Brain microvascular endothelial cell (primary cell): Measurements from ENCODE around the gene CEMIP2.

Experiments used
- DNase-seq: peaks from one replicate; pipeline ENCODE4 v3.0.0-alpha.2; 2020
- H3K27ac ChIP-seq: fragments of 250-450 bp; sonication (Bioruptor Pico); 2 replicates; pipeline ENCODE4 v1.5.1; 2020; ENCODE audit warnings: mild to moderate bottlenecking, moderate library complexity
- H3K27me3 ChIP-seq: fragments of 250-450 bp; sonication (Bioruptor Pico); replicated peaks from 2 replicates; pipeline ENCODE4 v1.5.1; 2020; ENCODE audit warnings: mild to moderate bottlenecking
- H3K36me3 ChIP-seq: fragments of 250-450 bp; sonication (Bioruptor Pico); replicated peaks from 2 replicates; pipeline ENCODE4 v1.5.1; 2020; ENCODE audit warnings: mild to moderate bottlenecking
- H3K4me3 ChIP-seq: 2 replicates; pipeline ENCODE4 v1.5.1; 2011; ENCODE audit warnings: low read depth, mild to moderate bottlenecking, control low read depth, low read length, moderate library complexity
- in situ Hi-C: cut with HindIII; loops from 2 replicates; pipeline ENCODE4 v1.10.0; 2017; ENCODE audit warnings: low sequenced_read_pairs, low pct_ligation_motif_present
- TF ChIP-seq, protein P1 (sequence below): IDR thresholded peaks from 2 replicates; pipeline ENCODE4 v1.5.1; 2011; ENCODE audit warnings: low read depth, mild to moderate bottlenecking, moderate library complexity, low read length, control low read depth, inconsistent platforms; ENCODE audit errors: missing control alignments

CEMIP2 gene

DNA sequence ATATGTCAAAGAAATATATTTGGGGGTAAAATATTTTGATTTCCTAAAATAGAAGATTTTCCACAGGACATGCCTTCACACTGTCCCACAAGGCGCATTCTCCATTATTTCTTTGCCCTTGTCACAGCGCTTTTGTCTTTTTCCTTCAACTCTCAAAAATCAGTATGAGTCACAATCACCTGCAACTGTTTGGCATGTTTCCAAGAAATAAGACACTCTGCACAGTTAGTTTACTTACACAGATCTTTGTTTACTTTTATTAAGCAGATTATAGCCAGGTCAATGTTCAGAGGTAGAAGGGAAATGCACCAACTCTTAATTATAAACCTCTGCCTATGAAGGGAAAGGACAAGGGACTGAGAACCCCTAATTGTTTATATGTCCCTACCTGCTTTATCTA is 9.5 kb downstream of the CEMIP2 start:
- Histone ChIP-seq H3K36me3 (no peaks in the 10 kb centered on the region), H3K27ac (no peak overlapping the region), H3K27me3 (no peaks in the 10 kb centered on the region), H3K4me3 (no peak overlapping the region)
- DNase-seq = no peak
- TF ChIP-seq, protein P1, sequence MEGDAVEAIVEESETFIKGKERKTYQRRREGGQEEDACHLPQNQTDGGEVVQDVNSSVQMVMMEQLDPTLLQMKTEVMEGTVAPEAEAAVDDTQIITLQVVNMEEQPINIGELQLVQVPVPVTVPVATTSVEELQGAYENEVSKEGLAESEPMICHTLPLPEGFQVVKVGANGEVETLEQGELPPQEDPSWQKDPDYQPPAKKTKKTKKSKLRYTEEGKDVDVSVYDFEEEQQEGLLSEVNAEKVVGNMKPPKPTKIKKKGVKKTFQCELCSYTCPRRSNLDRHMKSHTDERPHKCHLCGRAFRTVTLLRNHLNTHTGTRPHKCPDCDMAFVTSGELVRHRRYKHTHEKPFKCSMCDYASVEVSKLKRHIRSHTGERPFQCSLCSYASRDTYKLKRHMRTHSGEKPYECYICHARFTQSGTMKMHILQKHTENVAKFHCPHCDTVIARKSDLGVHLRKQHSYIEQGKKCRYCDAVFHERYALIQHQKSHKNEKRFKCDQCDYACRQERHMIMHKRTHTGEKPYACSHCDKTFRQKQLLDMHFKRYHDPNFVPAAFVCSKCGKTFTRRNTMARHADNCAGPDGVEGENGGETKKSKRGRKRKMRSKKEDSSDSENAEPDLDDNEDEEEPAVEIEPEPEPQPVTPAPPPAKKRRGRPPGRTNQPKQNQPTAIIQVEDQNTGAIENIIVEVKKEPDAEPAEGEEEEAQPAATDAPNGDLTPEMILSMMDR = no peak
- in situ Hi-C loops = no loop called here

DNA sequence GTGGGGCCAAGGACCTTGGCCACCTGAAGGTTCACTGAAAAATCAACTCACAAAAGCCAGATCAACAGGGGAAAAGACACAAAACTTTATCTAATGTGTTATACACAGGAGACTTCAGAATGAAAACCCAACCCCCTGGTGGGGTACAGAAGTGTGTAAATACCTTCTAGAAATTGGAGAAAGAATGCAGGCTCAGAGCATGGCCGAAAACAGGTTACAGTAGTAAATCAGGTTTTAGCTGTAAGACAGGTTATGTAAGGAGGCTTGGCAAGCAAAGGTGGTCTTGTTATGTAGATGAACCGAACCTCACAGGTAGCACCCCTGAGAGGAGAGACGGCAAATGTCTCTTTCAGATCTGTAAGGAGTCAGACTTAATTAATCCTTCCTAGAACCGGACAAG is 10.0 kb downstream of the CEMIP2 start:
- in situ Hi-C loops = no loop called here
- Histone ChIP-seq H3K4me3 (no peak overlapping the region), H3K27me3 (no peaks in the 10 kb centered on the region), H3K36me3 (no peaks in the 10 kb centered on the region), H3K27ac (no peak overlapping the region)
- no peak for DNase-seq
- TF ChIP-seq, protein P1 = no peak

DNA sequence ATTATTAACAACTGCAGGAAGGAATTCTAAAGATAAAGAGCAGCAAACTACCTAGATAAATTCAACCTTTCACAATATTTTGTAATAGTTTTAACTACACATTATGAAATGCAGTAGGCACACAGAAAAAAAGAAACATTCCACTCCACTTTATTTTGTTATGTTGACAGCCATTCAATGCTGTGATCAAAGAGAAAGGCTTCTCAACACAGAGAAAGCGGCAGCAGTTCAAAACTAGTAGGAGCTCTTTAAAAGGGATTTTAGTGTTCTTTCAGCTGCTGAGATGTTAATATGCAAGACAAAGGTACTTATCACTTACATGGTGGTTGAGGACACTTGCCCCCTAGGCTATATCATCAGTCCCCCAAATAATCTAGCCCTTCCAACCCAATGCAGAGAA is 11.6 kb downstream of the CEMIP2 start:
- TF ChIP-seq, protein P1 = no peak
- Histone ChIP-seq H3K27ac (no peak overlapping the region), H3K27me3 (no peaks in the 10 kb centered on the region), H3K4me3 (no peak overlapping the region), H3K36me3 (no peaks in the 10 kb centered on the region)
- in situ Hi-C loops = no loop called here
- no peak for DNase-seq

DNA sequence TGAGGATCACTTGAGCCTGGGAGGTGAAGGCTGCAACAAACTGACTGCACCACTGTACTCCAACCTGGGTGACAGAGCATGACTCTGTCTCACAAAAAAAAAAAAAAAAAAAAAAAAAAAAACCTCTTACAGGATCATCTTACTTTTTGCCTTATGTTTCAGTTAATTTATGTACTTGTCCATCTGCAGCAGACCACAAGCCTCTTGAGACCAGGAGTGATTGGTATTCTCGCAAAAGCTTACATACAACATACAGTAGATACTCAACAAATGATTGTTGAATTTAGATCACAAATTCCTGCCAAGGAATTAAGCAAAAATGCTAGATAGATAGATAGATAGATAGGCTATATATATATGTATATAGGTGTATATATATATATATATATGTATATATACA is 12.4 kb downstream of the CEMIP2 start:
- H3K27me3 ChIP-seq = no peaks in the 10 kb centered on the region
- DNase-seq = no peak
- H3K27ac ChIP-seq = no peak overlapping the region
- in situ Hi-C loops = no loop called here
- H3K36me3 ChIP-seq = no peaks in the 10 kb centered on the region
- TF ChIP-seq, protein P1 = no peak
- H3K4me3 ChIP-seq = no peak overlapping the region

DNA sequence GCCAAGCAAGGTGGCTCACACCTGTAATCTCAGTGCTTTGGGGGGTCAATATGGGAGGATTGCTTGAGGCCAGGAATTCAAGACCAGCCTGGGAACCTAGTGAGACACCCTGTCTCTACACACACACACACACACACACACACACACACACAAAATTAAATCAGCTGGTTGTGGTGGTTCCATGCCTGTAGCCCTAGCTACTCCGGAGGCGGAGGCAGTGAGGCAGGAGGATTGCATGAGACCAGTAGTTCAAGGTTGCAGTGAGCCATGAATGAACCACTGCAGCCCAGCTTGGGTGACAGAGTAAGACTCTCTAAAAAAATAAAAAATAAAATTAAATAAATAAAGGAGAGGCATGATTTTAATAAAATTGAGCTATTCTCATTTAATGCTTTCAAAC is 13.1 kb downstream of the CEMIP2 start:
- TF ChIP-seq, protein P1 = no peak
- in situ Hi-C loops = no loop called here
- Histone ChIP-seq H3K4me3 (no peak overlapping the region), H3K27ac (no peak overlapping the region), H3K36me3 (no peaks in the 10 kb centered on the region), H3K27me3 (no peaks in the 10 kb centered on the region)
- DNase-seq = no peak

DNA sequence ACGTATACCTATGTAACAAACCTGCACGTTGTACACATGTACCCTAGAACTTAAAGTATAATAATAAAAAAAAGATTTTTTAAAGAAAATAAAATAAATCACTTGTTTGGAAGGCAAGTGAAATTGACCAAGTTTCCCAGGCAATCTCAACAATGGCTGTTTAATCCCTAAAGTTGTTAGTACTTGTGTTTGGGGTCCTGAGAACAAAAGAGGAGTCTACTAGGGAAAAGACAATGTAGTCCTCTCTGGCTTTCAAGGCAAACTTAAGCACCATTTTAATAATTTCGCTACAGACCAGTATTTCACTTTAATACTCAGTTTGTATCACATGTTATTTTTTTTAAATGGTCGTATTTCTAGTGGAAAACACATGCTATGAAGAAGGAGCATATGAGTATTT is 14.2 kb downstream of the CEMIP2 start:
- DNase-seq = no peak
- H3K27me3 ChIP-seq = no peaks in the 10 kb centered on the region
- no peak overlapping the region for H3K4me3 ChIP-seq
- no peaks in the 10 kb centered on the region for H3K36me3 ChIP-seq
- no peak overlapping the region for H3K27ac ChIP-seq
- TF ChIP-seq, protein P1 = no peak
- in situ Hi-C loops = no loop called here
